ENCODE measurements around the gene GALNT4.
A peak's percentile ranks its signal among the peaks of the same experiment; 100 is the strongest.

Gene GALNT4

DNA sequence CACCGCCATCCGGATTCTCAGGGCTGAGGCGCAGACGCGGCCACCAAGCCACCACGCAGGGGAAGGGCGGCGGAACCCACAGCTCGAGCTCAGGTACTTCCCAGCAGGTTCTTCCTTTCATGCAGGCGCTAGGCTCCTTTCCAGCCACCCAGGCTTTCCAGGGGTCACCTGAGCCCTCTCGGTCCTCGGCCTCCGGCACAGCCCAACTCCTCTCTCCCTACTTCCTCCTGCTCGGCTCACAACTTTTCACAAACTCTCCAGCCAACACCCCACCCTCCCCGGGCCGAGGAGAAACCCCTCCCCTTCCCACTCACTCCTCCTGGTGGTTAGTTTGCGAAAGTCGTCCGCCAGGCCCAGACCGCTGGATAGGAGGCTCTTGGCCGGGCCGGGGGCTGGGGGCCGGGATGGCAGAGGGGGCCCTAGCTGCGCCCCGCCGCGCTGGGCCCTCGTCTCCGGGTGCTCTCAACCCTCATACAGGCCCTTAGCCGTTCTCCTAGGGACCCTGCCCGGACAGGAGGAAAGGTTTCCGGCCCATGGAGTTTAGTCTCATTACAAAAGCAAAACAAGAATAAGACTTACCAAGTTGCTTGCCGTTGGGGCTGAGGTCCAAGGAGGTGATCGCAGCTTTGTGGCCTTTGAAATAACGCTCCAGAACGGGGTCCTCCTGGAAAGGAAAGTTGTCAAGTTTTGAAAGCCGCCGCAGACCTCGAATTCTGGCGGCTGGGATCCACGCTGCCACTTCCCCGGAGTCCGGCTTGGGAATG lies at the start of gene GALNT4:
GALNT4 (minus strand) TSS at position 256 of the 764 bp plus-strand sequence; CDS start at position 9, 247 bp downstream.
- Histone ChIP-seq H3K36me3 (ENCODE audit: control insufficient read depth, insufficient read depth, low read length) (no peaks in the 10 kb centered on the region), H3K4me3 (ENCODE audit: low read length) (peak within 1 kb of the TSS; percentile 97), H3K27me3 (ENCODE audit: control insufficient read depth, insufficient read depth, low read length) (no peaks in the 10 kb centered on the region), H3K27ac (ENCODE audit: low read depth, low read length) (peak within 1 kb of the TSS; percentile 77), H3K4me1 (ENCODE audit: control insufficient read depth, insufficient read depth, low read length) (peaks cover 10% of the 10 kb centered on the region), H3K9ac (ENCODE audit: low read length) (peak within 1 kb of the TSS; percentile 84)

DNA sequence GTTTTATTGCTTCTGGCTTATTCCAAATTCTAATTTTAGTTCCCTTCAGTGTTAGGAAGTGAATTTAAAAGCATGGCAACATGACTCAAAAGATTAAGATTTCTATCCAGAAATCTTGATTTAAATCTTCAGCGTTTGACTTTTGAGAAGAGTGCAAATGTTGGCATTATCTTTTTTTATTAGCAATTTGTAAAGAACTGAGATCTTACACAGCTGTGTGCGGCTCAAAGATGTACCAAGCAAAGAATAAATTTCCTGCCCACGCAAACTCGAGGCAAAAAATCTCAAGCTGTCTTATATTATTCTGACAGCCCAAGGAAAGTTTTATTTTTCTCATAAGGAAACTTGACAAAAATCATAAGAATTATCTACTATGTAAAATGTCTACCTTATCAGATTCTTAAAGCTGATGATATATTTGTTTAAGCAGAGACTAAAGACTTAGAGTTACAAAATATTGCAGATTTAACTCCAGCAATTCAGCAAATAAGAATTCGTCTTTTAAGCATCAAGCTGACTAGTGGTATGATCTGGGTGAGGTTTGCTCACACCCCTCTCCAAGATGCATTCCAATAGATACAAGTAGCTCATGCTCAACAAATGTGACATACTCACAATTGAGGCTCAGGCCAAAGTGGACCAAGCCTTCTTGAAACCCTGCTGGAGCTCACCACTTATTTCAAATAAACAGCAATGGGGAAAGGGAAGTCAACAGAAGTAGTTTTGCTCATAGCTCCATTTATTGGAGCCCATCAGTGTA lies 48.6 kb upstream of the GALNT4 start:
- Histone ChIP-seq H3K27me3 (ENCODE audit: control insufficient read depth, insufficient read depth, low read length) (no peaks in the 10 kb centered on the region), H3K27ac (ENCODE audit: low read depth, low read length) (no peak overlapping the region), H3K36me3 (ENCODE audit: control insufficient read depth, insufficient read depth, low read length) (no peaks in the 10 kb centered on the region), H3K4me3 (ENCODE audit: low read length) (no peak overlapping the region), H3K4me1 (ENCODE audit: control insufficient read depth, insufficient read depth, low read length) (no peaks in the 10 kb centered on the region), H3K9ac (ENCODE audit: low read length) (no peak overlapping the region)

DNA sequence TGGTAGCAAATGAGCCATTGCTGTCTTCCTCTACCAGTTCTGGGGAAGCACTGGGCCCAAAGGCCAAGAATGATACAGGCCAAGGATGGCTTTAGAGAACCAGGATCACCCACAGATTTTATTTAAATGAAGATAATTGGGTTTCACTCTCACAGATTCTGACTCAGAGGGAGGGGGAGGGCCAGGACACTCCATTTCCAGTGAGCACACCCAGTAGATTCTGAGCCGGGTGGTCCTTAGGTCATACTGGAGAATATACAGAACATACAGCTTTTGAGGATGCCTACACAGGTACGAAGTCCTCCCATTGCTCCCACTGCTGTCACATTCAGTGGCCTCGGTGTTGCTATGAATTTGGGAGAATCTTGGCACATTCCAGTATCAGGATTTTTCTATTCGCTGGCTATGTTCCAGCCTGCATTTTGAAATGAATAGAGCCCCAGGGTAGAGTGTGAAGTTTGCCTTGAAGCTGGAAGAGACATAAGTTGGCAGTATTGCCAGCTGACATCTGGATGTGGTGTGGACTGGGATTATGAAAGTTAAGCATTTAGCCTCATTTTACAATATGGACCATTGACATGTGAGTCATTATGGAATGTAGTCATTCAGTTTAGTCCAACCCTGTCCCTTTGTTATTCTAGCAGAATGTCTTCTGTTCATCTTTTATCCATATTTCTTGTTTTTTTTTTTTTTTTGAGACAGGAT lies 47.0 kb upstream of the GALNT4 start:
- Histone ChIP-seq H3K4me1 (ENCODE audit: control insufficient read depth, insufficient read depth, low read length) (no peaks in the 10 kb centered on the region), H3K27me3 (ENCODE audit: control insufficient read depth, insufficient read depth, low read length) (no peaks in the 10 kb centered on the region), H3K36me3 (ENCODE audit: control insufficient read depth, insufficient read depth, low read length) (no peaks in the 10 kb centered on the region), H3K27ac (ENCODE audit: low read depth, low read length) (no peak overlapping the region), H3K4me3 (ENCODE audit: low read length) (no peak overlapping the region), H3K9ac (ENCODE audit: low read length) (no peak overlapping the region)

DNA sequence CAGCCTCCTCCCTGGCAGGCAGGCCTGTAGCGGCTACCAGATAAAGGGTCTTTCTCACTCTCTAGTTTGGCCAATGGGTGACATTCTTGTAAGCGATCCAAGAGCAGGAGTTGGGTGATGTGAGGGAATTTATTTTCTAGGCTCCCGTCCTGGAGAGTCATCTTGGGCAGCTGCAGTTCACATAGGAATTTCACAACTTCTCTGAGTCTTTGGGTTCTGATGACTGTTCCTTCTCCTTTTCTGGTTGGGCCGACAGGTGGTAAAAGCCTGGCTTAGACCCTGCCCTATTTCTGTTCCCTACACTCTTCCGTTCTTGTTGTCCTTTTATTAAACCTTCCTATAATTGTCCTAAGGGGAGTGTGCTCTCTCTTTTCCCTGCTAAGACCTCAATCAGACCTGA lies 43.9 kb upstream of the GALNT4 start:
- Histone ChIP-seq H3K9ac (ENCODE audit: low read length) (no peak overlapping the region), H3K36me3 (ENCODE audit: control insufficient read depth, insufficient read depth, low read length) (no peaks in the 10 kb centered on the region), H3K4me1 (ENCODE audit: control insufficient read depth, insufficient read depth, low read length) (no peaks in the 10 kb centered on the region), H3K4me3 (ENCODE audit: low read length) (no peak overlapping the region), H3K27ac (ENCODE audit: low read depth, low read length) (no peak overlapping the region), H3K27me3 (ENCODE audit: control insufficient read depth, insufficient read depth, low read length) (no peaks in the 10 kb centered on the region)

DNA sequence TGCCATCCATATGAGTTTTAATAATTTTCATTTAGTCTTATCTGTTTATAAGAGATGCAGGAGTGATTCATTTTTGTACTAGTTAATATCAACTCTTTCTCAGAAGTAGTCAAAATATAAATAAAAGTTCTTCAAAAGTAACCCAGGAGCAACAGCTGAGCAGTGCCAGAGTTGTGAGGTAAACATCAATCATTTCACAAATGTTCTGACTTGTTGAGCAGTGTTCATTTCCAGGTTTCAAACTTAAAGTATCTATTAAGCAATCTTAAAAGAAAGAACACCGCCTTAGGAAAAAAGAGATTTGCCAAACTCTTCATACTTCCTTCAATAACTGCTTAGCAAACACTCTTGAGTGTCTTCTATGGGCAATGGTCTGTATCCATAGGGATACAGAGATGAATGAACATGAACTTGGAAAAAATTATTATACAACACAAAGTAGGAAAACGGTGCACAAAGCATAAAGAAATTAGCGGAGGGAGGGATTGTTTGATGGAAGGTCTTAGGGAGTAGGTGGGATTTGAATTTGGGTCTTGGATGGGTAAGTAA lies 43.2 kb upstream of the GALNT4 start:
- no peaks in the 10 kb centered on the region for H3K36me3 ChIP-seq (ENCODE audit: control insufficient read depth, insufficient read depth, low read length)
- H3K27me3 ChIP-seq (ENCODE audit: control insufficient read depth, insufficient read depth, low read length) = no peaks in the 10 kb centered on the region
- H3K4me3 ChIP-seq (ENCODE audit: low read length) = no peak overlapping the region
- no peaks in the 10 kb centered on the region for H3K4me1 ChIP-seq (ENCODE audit: control insufficient read depth, insufficient read depth, low read length)
- no peak overlapping the region for H3K27ac ChIP-seq (ENCODE audit: low read depth, low read length)
- no peak overlapping the region for H3K9ac ChIP-seq (ENCODE audit: low read length)

DNA sequence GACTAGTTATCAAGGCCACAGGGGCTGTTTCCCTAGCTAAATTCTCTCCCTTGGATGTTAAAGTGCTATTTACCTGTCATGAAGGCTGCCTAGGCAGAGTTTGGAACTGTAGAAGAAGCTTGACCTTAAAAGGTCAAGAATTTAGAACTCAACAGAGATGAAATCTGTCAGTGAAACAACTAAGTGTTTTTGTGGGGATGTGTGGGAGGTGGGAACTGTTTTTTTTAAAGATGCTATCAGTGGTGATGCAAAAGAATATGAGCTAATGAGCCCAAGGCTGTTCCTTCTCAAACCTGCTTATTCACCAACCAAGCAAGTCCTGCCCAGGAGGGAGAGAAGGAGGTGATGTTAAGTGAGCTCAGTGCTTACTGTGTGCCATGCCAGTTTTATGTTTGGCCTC lies 42.0 kb upstream of the GALNT4 start:
- H3K4me3 ChIP-seq (ENCODE audit: low read length) = no peak overlapping the region
- no peak overlapping the region for H3K9ac ChIP-seq (ENCODE audit: low read length)
- no peaks in the 10 kb centered on the region for H3K27me3 ChIP-seq (ENCODE audit: control insufficient read depth, insufficient read depth, low read length)
- no peaks in the 10 kb centered on the region for H3K4me1 ChIP-seq (ENCODE audit: control insufficient read depth, insufficient read depth, low read length)
- no peaks in the 10 kb centered on the region for H3K36me3 ChIP-seq (ENCODE audit: control insufficient read depth, insufficient read depth, low read length)
- no peak overlapping the region for H3K27ac ChIP-seq (ENCODE audit: low read depth, low read length)

DNA sequence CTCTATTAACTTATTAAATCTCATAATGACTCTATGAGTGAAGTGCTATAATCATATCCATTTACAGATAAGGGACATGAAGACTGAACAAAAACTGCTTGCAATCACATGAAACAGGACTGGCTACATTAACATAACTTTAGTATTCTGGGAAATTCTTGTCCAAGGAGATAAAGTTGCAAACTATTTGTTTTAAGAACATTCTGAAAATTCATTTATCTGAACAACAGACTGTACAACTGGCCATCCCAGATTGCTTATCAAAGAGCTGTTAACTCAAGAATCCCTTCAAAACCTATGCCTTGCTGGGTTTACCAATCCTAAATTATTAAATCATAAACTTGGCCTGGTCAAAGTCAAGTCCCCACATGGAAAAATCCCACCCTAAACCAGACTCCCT lies 40.4 kb upstream of the GALNT4 start:
- H3K4me1 ChIP-seq (ENCODE audit: control insufficient read depth, insufficient read depth, low read length) = no peaks in the 10 kb centered on the region
- no peak overlapping the region for H3K27ac ChIP-seq (ENCODE audit: low read depth, low read length)
- H3K36me3 ChIP-seq (ENCODE audit: control insufficient read depth, insufficient read depth, low read length) = no peaks in the 10 kb centered on the region
- H3K27me3 ChIP-seq (ENCODE audit: control insufficient read depth, insufficient read depth, low read length) = no peaks in the 10 kb centered on the region
- no peak overlapping the region for H3K4me3 ChIP-seq (ENCODE audit: low read length)
- no peak overlapping the region for H3K9ac ChIP-seq (ENCODE audit: low read length)

DNA sequence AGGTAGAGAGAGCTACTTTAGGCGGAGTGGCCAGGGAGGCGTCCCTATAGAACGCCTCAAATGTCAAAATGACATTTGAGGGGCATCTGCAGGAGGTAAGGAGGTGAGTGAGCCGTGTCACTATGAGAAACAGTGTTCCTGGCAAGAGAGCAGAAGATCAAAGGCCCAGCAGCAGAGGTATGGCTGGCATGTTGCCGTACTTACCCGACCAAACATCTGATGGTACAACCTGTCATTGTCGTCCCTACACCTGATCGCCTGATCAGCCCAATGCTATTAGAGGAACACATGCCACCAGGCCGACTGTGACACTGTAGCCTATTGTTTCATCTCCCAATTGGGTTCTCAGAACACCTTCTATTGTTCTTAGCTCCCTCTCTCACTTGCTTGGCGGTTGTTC lies 35.2 kb upstream of the GALNT4 start:
- H3K27me3 ChIP-seq (ENCODE audit: control insufficient read depth, insufficient read depth, low read length) = no peaks in the 10 kb centered on the region
- H3K4me1 ChIP-seq (ENCODE audit: control insufficient read depth, insufficient read depth, low read length) = no peaks in the 10 kb centered on the region
- no peak overlapping the region for H3K27ac ChIP-seq (ENCODE audit: low read depth, low read length)
- no peak overlapping the region for H3K9ac ChIP-seq (ENCODE audit: low read length)
- no peaks in the 10 kb centered on the region for H3K36me3 ChIP-seq (ENCODE audit: control insufficient read depth, insufficient read depth, low read length)
- H3K4me3 ChIP-seq (ENCODE audit: low read length) = no peak overlapping the region

DNA sequence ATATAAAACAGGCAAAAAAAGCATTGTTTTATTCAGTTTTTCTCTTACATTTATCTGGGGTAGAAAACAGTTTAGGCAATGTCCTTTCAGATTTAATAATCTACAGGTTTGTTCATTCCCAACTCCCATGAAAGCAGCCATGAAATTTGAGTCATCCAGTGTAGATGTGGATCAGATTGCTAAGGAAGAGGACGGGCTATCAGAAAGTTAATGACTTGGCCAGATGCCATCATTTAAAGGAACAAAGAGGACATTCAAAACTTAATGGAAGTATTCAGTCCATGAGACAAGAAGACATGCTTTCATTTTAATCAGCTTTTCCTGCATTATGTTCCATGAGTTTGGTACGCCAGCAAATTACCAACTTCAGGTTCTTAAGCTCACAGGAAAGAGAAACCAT lies 32.4 kb upstream of the GALNT4 start:
- H3K9ac ChIP-seq (ENCODE audit: low read length) = no peak overlapping the region
- no peaks in the 10 kb centered on the region for H3K4me1 ChIP-seq (ENCODE audit: control insufficient read depth, insufficient read depth, low read length)
- H3K36me3 ChIP-seq (ENCODE audit: control insufficient read depth, insufficient read depth, low read length) = no peaks in the 10 kb centered on the region
- no peak overlapping the region for H3K4me3 ChIP-seq (ENCODE audit: low read length)
- no peaks in the 10 kb centered on the region for H3K27me3 ChIP-seq (ENCODE audit: control insufficient read depth, insufficient read depth, low read length)
- H3K27ac ChIP-seq (ENCODE audit: low read depth, low read length) = no peak overlapping the region

DNA sequence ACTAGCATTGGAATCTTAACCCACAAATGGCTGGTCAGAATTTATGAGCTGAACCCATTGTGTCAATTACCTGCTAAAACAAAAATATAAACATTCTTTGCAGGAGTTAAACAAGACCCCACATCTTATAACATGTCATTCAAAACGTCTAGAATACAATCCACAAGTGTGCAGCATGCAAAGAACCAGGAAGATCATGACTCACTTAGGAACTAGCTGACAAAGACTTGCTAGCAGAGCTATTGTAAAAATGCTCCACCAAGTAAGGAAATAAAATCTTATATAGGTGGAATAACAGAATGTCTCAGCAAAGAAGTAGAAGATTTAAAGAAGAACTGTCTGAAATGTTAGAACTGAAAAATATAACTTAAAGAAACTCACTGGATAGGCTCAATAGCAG lies 27.8 kb upstream of the GALNT4 start:
- H3K36me3 ChIP-seq (ENCODE audit: control insufficient read depth, insufficient read depth, low read length) = no peaks in the 10 kb centered on the region

DNA sequence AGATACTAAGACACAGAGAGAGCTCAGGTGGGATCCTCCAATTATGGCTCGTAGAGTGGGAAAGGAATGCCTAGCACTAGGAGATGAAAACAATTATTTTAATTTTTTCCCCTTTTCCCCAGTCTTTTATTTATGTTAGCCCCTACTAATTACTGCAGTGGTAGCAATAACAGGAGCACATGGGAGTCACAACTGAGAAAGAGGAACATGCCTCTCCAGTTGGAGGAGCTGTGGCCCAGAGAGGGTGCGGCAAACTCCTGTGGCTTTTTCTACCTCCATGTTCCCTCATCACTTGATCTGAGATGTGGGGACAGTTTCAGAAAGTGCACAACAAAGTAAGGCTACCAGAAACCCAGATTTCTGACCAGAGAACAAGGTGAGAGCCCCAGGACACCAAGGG lies 27.2 kb upstream of the GALNT4 start:
- H3K4me3 ChIP-seq (ENCODE audit: low read length) = no peak overlapping the region
- no peaks in the 10 kb centered on the region for H3K4me1 ChIP-seq (ENCODE audit: control insufficient read depth, insufficient read depth, low read length)
- H3K36me3 ChIP-seq (ENCODE audit: control insufficient read depth, insufficient read depth, low read length) = no peaks in the 10 kb centered on the region
- H3K9ac ChIP-seq (ENCODE audit: low read length) = no peak overlapping the region
- H3K27me3 ChIP-seq (ENCODE audit: control insufficient read depth, insufficient read depth, low read length) = no peaks in the 10 kb centered on the region
- no peak overlapping the region for H3K27ac ChIP-seq (ENCODE audit: low read depth, low read length)

More for the DNA sequence above, 27.8 kb upstream of the GALNT4 start:
- H3K4me3 ChIP-seq (ENCODE audit: low read length) = no peak overlapping the region
- no peak overlapping the region for H3K27ac ChIP-seq (ENCODE audit: low read depth, low read length)
- no peaks in the 10 kb centered on the region for H3K27me3 ChIP-seq (ENCODE audit: control insufficient read depth, insufficient read depth, low read length)
- H3K9ac ChIP-seq (ENCODE audit: low read length) = no peak overlapping the region
- no peaks in the 10 kb centered on the region for H3K4me1 ChIP-seq (ENCODE audit: control insufficient read depth, insufficient read depth, low read length)

DNA sequence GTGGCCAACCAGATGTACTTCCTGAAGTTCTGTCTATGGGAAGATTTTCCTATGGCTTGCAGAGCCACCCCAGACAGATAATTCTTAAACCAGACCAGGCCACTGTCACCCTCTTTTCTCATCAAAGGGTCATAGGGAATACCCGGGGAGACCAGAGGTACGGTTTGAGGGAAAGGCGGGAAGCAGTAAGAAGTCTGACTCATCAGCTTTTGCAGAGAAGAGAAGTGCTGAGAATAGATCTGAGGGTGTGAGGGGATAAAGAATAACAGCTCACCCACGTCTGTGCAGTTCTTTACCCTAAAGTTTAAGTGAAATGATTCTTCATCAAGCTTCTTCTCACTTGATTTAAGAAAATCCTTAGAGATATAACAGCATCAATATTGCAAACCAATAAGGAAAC lies 22.5 kb upstream of the GALNT4 start:
- no peaks in the 10 kb centered on the region for H3K4me1 ChIP-seq (ENCODE audit: control insufficient read depth, insufficient read depth, low read length)
- H3K27ac ChIP-seq (ENCODE audit: low read depth, low read length) = no peak overlapping the region
- no peak overlapping the region for H3K4me3 ChIP-seq (ENCODE audit: low read length)
- H3K27me3 ChIP-seq (ENCODE audit: control insufficient read depth, insufficient read depth, low read length) = no peaks in the 10 kb centered on the region
- no peak overlapping the region for H3K9ac ChIP-seq (ENCODE audit: low read length)
- no peaks in the 10 kb centered on the region for H3K36me3 ChIP-seq (ENCODE audit: control insufficient read depth, insufficient read depth, low read length)
